GM21367 (cell line): Measurements from ENCODE around the gene RNF126.
A peak's percentile ranks its signal among the peaks of the same experiment; 100 is the strongest.
"Not testable (repeated sequence)": the region's sequence is repeated elsewhere in the genome, so short reads cannot be mapped to it uniquely, and the experiment has no call there.

Experiments
- ATAC-seq: cut with Tn5 transposase; IDR thresholded peaks from one replicate; pipeline ENCODE4 v1.9.1; 2021; ENCODE audit not compliant: unreplicated experiment

RNF126 gene

GRCh38 chr19:686589-687297 lies 23.7 kb upstream of the RNF126 start:
- ATAC-seq: no peak

DNA sequence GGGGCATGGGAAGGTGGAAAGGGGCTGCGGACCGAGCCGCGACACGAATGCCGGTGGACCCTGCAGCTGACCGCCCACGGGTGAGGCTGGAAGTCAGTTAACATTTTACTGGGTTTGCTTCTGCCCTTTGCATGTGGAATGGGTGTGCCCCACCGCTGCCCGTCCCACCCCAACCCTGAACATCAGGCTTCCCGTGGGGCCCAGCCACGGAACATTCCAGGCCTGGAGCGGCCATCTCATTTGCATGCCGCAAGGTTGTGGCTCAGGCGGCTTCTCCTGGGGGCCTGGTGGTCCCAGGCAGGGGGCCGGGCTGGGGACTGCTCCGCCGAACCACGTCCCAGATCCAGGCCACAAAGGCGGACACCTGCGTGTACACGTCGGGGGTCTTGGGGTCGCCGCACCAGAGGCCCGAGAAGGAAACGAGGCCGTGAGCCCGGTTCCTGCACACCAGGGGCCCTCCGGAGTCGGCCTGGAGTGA lies 22.5 kb upstream of the RNF126 start:
- ATAC-seq: no peak

DNA sequence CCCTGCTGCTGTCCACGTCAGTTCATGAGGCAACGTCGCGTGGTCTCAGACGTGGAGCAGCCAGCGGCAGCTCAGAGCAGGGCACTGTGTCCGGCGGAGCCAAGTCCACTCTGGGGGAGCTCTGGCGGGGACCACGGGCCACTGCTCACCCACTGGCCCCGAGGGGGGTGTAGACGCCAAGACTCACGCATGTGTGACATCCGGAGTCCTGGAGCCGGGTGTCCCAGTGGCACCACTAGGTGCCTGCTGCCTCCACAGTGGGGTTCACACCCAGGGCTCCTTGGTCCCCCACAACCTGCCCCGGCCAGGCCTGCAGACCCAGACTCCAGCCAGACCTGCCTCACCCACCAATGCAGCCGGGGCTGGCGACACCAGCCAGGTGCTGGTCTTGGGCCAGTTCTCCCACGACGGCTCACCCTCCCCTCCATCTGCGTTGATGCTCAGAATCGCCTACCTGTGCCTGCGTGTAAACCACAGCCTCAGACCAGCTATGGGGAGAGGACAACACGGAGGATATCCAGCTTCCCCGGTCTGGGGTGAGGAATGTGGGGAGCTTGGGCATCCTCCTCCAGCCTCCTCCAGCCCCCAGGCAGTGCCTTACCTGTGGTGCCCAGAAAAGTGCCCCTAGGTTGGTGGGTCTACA lies 19.8 kb upstream of the RNF126 start:
- ATAC-seq: no peak

DNA sequence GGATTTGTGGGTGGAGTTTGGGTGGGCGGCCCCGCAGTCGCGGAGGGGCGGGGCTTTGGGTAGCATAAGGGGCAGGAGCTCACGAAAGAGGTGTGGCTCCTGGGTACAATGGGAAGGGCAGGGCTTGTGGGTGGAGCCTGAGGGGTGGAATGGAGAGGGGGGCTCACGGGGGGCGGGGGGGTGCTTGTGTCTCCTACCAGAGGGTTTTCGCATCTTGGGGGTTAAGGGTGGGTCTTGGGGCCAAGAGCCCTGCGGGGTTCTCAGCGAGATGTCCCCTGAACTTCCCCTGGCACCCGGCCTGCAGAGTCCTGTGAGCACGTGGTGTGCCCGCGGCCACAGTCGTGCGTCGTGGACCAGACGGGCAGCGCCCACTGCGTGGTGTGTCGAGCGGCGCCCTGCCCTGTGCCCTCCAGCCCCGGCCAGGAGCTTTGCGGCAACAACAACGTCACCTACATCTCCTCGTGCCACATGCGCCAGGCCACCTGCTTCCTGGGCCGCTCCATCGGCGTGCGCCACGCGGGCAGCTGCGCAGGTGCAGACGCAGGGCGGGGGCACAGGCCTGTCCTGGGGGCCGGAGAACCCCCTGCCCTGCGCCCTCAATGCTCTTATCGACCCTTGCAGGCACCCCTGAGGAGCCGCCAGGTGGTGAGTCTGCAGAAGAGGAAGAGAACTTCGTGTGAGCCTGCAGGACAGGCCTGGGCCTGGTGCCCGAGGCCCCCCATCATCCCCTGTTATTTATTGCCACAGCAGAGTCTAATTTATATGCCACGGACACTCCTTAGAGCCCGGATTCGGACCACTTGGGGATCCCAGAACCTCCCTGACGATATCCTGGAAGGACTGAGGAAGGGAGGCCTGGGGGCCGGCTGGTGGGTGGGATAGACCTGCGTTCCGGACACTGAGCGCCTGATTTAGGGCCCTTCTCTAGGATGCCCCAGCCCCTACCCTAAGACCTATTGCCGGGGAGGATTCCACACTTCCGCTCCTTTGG lies 18.3 kb upstream of the RNF126 start:
- no peak for ATAC-seq

DNA sequence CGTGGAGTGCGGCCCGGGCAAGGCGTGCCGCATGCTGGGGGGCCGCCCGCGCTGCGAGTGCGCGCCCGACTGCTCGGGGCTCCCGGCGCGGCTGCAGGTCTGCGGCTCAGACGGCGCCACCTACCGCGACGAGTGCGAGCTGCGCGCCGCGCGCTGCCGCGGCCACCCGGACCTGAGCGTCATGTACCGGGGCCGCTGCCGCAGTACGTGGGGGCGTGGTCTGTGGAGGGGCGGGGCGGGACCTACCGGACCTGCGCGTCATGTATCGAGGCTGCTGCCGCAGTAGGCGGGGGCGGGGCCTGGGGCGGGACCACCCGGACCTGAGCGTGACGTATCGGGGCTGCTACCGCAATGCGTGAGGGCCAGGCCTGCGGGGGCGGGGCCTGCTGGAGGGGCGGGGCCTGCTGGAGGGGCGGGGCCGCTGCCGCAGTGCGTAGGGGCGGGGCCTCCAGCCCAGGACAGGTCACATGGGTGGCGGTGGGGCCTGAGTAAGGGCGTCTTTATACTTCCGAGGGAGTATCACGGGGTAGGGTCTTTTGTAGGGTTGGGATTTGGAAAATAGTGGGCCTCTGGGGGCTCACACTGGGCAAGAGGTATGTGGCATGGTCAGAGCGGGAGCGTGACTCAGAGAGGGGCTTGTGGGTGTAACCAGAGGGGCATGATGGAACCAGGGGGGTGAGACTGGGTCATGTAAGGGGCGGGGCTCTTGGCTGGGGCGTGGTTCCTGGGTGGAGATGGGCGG lies 17.4 kb upstream of the RNF126 start:
- peak; percentile 57 for ATAC-seq

- peak; percentile 7 for ATAC-seq
Measured at GRCh38 chr19:679418-680286, 16.6 kb upstream of the RNF126 start.

GRCh38 chr19:678791-679388 lies 15.9 kb upstream of the RNF126 start:
- no peak for ATAC-seq

DNA sequence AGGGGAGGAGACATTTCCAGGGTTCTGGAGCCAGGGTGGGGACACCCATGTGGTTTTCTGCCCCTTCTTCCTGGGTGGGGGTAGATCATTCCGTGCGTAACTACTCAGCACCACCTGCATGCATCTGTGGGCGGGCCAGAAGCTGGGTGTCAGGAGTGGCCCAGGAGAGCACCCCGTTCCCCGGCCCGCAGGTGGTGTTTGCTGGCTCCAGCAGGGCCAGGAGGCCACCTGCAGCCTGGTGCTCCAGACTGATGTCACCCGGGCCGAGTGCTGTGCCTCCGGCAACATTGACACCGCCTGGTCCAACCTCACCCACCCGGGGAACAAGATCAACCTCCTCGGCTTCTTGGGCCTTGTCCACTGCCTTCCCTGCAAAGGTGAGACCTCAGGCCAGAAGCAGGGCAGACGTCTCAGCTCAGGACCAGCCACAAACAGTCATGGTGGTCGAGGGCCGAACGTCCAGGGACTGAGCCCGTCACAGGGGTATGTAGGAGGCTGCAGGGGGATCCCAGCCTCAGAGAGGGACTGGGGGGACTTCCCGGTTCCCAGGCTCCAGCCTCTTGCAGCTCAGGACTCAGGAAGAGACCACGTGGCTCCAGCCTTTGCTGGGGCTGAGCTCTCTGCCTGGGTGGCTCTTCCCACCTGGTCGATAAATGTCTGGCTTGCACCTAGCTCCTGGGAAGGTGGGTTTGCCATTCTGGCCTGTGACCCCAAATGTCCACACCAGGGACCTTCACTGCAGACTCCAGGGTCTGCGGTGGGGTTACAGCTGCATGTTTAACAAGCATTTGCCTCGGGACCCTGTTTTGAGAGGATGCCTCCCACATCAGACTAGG lies 14.8 kb upstream of the RNF126 start:
- no peak for ATAC-seq

DNA sequence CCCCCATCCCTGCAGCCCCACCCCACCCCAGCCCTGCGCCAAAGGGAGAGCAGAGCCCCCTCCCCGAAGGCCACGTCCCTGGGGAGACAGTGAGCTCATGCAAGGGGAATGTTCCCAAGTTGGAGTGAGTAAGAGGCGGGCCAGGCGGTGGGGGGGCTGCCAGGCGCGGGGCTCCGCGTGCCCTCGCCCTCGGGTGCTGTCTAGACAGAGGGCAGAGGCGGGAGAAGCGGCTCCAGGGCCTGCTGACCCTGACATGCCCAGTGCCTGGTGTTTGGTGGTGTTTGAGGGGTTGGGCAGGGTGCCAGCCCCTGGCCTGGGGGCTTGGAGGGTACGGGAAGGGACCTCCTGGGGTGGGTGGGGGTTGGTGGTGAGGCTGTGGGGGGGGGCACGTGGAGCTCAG lies 14.2 kb upstream of the RNF126 start:
- ATAC-seq: no peak

- ATAC-seq: no peak
Measured at GRCh38 chr19:676339-677105, 13.5 kb upstream of the RNF126 start, which contains the start of gene FSTL3. Gene FSTL3 (plus strand): TSS chr19:676392. CDS start chr19:676424, 32 bp downstream.

DNA sequence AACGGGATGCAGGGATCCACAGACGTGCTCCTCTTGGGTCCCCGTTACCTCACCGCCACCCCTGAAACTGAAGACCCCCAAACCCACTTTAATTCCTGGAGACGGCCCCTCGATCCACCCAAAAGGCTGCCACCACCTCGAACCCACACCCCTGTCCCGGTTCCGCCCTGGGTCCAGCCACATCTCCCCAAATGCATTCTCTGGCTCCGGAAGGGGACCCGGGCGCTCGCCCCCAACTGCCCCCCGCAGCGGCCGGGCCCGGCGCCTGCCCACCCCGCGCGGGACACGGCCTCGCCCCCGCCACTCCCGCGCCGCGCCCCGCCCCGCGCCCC lies 13.0 kb upstream of the RNF126 start:
- no peak for ATAC-seq

- ATAC-seq: no peak
Measured at GRCh38 chr19:674282-675151, 11.5 kb upstream of the RNF126 start.

GRCh38 chr19:670609-671075 lies 7.6 kb upstream of the RNF126 start:
- no peak for ATAC-seq

DNA sequence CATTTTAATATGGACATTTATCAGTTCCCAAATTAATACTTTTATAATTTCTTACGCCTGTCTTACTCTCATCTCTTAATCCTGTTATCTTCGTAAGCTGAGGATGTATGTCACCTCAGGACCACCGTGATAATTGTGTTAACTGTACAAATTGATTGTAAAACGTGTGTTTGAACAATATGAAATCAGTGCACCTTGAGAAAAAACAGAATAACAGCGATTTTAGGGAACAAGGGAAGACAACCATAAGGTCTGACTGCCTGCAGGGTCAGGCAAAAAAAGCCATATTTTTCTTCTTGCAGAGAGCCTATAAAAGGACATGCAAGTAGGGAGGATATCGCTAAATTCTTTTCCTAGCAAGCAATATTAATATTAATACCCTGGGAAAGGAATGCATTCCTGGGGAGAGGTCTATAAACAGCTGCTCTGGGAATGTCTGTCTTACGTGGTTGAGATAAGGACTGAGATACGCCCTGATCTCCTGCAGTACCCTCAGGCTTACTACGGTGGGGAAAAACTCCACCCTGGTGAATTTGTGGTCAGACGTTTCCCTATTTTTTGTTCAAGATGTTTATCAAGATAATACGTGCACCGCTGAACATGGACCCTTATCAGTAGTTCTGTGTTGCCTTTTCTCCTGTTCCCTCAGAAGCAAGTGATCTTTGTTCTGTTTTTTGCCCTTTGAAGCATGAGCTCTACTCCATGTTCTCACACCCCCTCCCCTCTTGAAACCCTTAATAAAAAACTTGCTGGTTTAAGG lies 5.8 kb upstream of the RNF126 start:
- not testable (repeated sequence) for ATAC-seq

DNA sequence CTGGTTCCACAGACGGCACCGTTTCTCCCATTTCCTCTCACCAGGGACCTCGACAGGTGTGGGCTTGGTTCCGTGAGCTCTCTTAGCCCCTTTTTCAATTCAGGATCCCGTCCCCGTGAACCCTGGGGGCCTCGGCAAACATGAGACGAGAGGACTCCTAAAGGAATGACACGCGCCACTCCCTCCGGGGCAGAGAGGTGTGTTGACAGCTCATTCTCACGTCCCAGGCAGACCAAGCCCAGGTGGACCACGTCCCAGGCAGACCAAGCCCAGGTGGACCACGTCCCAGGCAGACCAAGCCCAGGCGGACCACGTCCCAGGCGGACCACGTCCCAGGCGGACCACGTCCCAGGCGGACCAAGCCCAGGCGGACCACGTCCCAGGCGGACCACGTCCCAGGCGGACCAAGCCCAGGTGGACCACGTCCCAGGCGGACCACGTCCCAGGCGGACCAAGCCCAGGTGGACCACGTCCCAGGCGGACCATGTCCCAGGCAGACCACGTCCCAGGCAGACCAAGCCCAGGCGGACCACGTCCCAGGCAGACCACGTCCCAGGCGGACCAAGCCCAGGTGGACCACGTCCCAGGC lies 4.1 kb upstream of the RNF126 start:
- not testable (repeated sequence) for ATAC-seq
